ENCODE data around the gene ARID1A.

GRCh38 chr1:26700711-26701110, 4.9 kb downstream of the ARID1A start:
- TF ChIP-seq CTCF (IDR thresholded peaks at IDR 0.05) (no peak), POLR2A (IDR thresholded peaks at IDR 0.05) (no peak)
